HG03460 (cell line): ENCODE data around the gene CHM.
A peak's percentile ranks its signal among the peaks of the same experiment; 100 is the strongest.
"Not testable (repeated sequence)": the region's sequence is repeated elsewhere in the genome, so short reads cannot be mapped to it uniquely, and the experiment has no call there.

ENCODE experiments used
- ATAC-seq: cut with Tn5 transposase; IDR thresholded peaks from one replicate; pipeline ENCODE4 v1.9.1; 2021; ENCODE audit not compliant: unreplicated experiment

Gene CHM

DNA sequence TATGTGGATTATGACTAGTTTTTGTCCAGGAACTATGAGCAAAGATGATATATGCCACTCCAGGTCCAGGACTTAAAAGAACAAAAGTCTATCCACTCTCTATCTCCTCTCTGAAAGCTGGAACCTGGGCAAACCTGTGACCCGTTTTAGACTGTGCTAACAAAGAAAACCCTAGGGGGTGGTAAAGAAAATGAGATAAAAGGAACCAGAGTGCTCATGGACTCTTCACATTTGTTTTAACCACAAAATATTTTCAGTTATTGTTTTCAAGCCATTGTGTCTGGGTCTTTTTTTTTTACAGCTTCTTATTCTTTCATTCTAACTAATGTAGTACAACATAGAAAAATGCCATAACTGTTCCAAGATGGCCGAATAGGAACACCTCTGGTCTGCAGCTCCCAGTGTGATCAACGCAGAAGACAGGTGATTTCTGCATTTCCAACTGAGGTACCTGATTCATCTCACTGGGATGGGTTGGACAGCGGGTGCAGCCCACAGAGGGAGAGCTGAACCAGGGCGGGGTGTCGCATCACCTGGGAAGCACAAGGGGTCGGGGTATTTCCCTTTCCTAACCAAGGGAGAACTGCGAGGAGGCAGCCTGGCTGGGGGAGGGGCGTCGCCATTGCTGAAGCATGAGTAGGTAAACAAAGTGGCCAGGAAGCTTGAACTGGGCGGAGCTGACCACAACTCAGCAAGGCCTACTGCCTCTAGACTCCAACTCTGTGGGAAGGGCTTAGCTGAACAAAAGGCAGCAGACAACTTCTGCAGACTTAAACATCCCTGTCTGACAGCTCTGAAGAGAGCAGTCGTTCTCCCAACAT is 45.1 kb downstream of the CHM start:
- ATAC-seq = no peak

DNA sequence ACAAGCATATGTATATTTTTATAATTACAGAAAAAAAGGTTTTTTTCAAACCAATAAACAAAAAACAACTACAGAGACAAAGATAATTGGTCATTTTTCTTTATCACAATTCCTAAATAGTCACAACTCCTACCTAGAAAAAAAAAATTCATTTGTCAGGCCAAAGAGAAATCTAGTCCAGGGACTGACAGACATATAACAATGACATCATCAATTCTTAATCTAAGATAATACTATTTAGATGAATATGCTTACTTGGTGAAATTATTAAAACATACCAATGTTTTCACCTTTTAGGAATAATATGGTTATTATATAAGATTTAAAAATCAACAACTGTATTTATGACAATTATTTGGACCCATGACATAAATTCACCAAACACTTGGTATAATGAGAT is 48.4 kb downstream of the CHM start:
- ATAC-seq = no peak

DNA sequence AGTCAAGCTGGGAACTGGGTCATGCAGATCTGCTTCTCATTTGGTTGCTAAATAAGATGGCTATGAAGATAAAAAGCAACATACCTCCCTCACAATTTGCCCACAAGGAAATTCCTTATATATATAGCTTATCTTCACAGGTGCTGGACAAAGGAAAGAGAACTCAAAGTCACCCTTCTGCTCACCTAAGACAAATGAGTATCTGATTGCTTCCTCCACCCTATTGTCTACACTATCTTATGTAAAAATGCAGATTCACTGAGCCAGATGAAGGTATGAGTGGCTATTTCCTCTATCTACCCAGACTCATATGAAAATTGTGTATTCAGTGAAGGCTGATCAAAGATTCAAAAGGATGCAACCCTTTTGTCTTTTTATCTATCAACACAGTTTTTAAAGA is 50.8 kb downstream of the CHM start:
- no peak for ATAC-seq

DNA sequence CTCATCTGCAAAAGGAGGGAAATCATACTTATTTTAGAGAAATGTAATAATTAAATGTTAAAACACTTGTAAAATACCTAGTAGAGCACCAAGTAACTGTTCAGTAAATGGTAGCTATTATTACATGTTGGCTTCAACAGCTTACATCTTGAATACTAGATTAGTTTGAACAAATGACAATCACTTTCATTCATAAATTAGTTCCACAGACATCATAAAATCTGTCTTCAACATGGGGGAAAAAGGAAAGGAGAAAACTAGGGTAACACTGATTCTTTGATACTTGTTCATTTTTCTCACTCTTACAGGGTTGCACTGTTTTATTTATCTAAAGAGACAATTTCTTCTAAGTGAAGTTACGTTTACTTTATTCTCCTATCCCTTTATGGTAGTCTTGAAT is 51.7 kb downstream of the CHM start:
- ATAC-seq = no peak

DNA sequence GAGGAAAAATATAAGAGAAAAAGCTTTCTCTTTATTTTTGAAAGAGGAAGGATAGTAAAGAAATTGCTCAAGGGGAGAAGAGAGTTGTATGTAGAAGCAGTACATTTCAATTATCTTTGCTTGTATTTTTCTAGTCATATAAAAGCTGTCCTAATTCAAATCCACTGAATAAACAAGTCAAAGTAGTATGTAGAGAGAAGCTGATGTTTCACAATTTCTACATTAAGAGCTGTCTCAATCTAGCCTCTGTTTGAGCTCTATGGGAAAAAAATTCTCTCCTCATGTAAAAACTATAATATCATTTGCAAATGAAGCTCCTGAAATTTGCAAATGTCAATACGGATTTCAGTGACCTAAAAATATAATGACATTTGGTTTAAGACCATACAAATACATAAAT is 52.6 kb downstream of the CHM start:
- ATAC-seq = no peak

DNA sequence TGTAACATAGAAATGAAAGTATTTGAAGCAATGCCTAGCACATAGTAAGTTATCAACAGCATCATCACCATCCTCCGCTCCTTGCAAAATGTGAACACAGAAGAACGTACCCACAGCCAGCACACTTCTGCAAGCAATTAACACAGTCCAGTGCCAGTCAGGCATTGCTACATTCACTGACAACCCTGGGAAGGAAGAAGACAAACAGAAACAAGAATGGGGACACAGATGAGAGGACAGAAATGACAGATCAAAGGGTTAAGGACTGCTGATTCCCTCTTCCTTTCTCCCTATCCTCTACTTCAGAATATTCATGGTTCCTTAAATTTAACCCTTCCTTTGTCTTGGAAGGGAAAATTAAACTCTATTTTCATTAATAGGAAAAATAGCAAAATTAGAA is 53.1 kb downstream of the CHM start:
- ATAC-seq = no peak

DNA sequence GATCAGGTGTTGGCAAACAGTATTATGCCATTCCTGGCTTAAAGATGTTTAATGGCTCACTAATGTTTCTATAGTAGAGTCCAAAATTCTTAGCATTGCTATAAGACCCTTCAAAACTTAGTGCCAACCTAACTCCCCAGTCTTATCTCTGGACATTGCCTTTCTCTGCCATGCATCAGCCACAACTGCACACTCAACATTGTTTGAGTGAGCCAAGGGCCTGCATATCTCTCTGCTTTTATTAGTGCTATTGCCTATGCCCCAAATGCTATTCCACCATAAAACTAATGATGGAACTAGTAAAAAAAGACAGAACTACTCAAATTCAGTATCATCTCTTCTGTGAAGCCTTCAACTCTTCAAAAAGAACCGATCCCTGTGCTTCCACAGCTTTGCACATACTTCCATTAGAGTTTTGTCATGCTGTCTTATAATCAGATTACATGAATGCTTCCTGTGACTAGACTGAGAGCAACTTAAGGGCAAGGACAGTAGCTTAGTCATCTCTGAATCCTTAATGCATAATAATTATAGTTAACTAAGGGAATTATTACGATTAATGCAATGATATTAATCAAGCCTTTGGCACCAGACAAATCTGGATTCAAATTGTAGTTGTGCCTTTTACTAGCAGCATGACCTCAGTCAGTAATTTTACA is 53.7 kb downstream of the CHM start:
- no peak for ATAC-seq

DNA sequence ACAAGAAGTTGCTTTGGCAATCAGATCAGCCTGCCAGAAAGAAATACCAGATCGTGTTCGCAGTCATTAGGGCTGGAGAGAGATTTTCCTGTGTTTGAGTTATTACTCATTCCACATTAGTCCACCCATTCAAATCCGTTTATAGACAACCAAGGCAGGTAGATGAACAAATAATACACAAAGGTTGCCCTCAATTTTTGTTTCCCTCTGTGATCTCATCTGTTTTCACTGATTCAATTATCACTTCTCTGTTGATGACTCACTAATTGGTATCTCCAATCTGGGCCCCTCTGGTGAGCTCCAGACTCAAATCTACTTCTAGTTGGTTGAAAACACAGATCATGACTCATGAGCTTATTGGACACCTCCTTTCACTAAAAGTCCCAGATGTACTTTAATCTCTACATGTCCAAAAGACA is 54.5 kb downstream of the CHM start:
- no peak for ATAC-seq

DNA sequence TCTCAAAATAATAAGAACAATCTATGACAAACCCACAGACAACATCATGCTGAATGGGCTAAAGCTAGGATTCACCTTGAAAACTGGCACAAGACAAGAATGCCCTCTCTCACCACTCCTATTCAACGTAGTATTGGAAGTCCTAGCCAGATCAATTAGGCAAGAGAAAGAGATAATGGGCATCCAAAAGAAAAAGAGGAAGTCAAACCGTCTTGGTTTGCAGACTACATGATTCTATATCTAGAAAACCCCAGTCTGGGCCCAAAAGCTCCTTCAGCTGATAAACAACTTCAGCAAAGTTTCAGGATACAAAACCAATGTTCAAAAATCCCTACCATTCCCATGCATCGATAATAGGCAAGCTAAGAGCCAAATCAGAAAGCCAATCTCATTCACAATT is 59.0 kb downstream of the CHM start:
- no peak for ATAC-seq

DNA sequence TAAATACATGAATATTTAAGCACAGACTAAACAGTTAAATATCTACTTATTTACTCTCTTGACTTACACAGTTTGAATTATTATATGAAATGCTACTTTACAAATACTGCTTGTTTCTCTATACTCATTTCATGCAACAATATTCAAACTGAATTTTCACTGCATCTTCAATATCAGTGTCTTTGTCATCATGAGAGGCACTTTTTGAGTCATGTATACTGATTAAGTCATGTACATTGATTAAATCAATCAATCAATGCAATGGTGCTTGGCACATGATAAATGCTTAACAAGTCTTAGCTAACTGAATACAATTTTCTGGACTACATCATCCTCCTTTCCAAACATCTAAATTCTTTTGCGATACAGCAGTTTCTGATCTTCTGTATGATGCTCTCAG is 67.1 kb downstream of the CHM start:
- ATAC-seq = no peak

DNA sequence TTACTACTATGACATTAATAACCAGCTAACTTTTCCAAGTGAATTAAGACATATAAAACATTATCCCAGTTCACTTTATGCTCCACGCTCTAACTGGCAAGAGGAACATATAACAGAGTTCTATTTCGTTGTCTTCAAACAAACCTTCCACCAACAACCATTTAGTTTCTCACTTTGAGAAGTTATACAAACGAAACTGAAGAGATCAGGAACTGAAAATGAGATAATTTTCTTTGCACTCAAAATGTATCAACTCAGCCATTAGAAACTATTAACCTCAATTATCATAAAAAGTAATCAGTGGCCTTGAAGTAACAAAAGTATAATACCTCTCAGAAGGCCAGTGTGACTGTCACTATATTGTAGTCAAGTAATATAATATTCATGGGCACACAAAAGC is 70.1 kb downstream of the CHM start:
- ATAC-seq = peak; percentile 90

DNA sequence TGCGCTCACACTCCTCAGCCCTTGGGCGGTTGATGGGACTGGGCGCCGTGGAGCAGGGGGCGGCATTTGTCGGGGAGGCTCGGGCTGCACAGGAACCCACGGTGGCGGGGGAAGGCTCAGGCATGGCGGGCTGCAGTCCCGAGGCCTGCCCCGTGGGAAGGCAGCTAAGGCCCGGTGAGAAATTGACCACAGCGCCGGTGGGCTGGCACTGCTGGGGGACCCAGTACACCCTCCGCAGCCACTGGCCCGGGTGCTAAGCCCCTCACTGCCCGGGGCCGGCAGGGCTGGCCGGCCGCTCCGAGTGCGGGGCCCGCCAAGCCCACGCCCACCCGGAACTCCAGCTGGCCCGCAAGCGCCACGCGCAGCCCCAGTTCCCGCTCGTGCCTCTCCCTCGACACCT is 75.0 kb downstream of the CHM start:
- ATAC-seq = not testable (repeated sequence)

DNA sequence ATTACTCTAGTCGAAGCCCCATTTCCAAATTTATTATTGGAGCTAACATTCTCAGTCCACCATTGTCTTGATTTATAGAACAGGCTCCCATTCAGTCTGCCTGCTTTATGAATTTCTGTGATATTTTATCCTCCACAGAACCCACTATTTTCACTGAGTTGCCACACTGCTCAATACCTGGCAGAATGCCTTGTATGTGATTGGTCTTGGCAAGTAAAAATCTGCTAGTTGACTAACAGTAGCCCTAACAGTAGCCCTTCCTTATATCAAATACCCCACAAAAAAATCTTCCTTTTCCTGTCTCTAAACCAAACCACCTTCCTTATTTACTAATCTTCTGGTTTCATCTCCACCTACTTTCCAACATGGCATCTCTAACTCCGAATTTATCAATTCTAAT is 82.6 kb downstream of the CHM start:
- ATAC-seq = no peak

DNA sequence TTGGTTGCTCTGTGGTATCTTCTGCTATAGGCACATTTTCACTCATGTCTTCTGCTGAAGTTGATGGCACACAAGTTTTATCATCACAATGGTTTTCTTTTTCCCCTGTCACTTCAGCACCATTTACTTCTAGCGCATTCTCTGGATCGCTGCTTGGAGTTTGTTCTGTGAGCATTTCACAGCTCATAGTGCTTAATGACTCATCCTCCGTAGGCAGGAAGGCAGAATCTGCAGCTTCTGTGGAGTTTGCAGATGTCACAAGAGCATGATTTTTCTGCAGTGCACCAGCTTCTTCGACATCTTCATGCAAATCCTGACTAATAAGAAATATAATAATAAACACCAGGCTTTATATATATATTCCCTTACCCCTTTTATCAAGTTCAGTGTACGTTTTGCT is 83.6 kb downstream of the CHM start:
- ATAC-seq = no peak

DNA sequence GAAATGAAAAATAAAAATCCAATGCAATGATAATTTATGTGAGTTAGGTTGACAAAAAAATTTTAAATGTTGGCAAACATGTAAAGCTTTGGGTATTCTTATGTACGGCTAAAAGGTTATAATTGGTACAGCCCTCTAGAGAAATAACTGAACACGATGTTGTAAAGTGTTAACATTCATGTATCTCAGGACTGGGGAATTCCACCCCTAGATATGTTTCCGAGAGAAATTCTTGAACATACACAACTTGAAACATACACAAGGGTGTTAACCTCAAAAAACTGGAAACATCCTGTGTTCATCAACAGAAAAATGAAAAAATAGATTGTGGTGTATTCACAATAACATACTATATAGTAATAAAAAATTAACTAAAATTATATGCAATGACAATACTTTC is 91.8 kb downstream of the CHM start:
- no peak for ATAC-seq

DNA sequence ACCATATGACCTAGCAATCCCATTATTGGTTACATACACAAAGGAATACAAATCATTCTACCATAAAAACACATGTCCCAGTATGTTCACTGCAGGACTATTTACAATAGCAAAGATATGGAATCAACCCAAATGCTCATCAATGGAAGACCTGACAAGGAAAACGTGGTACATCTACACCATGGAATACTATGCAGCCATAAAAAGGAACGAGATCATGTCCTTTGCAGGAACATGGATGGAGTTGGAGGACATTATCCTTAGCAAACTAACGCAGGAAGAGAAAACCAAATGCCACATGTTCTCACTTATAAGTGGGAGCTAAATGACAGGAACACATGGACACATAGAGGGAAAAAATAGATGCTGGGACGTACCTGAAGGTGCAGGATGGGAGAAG is 102.6 kb downstream of the CHM start:
- not testable (repeated sequence) for ATAC-seq

DNA sequence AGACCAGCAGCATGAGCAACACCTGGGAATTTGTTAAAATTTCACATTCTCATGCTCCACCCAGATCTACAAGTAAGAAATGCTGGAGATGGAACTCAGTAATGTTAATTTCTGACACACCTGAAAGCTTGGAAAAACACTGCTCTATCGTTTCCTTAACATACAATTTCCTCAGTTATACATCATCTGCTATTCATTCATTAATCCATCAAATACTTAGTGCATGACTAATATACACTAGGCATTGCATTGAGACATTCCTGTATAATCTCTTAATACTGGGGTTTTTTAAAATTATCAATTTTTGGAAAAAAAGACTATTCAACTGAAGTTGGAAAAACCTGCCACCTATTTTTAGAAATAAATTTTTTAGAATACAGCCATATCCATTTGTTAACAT is 106.1 kb downstream of the CHM start:
- no peak for ATAC-seq

DNA sequence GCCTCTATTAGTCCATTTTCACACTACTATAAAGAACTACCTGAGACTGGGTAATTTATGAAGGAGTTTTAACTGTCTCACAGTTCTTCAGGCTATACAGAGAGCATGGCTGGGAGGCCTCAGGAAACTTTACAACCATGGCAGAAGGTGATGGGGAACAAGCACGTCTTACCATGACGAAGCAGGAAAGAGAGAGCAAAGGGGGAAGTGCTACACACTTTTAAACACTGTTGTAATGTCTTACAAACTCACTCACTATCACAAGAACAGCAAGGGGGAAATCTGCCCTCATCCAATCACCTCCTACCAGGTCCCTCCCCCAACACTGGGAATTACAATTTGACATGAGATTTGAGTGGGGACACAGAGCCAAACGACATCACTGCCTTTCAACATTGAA is 107.4 kb downstream of the CHM start:
- ATAC-seq = not testable (repeated sequence)

DNA sequence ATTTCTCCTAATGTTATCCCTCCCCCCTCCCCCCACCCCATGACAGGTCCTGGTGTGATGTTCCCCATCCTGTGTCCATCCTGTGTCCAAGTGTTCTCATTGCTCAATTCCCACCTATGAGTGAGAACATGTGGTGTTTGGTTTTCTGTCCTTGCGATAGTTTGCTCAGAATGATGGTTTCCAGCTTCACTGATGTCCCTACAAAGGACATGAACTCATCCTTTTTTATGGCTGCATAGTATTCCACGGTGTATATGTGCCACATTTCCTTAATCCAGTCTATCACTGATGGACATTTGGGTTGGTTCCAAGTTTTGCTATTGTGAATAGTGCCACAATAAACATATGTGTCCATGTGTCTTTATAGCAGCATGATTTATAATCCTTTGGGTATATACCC is 113.0 kb downstream of the CHM start:
- ATAC-seq = not testable (repeated sequence)

DNA sequence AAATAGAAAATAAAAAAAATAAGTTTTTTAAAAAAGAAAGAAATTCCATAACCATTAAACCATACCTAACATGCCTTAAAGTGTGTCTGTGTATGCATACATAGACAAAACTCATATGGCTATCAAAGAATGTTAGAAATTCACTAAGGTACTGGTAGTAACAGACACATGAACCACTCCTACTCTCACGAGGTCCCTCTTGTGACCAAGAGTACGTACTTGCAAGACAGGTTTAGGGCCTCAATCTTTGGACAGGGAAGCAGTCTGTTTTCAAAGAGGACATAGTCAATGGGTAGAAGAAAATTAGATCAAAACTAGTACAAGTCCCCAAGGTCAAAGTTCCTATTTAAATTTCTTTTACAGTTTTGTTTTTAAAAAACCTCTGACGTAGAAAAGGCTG is 117.3 kb downstream of the CHM start:
- ATAC-seq = no peak

DNA sequence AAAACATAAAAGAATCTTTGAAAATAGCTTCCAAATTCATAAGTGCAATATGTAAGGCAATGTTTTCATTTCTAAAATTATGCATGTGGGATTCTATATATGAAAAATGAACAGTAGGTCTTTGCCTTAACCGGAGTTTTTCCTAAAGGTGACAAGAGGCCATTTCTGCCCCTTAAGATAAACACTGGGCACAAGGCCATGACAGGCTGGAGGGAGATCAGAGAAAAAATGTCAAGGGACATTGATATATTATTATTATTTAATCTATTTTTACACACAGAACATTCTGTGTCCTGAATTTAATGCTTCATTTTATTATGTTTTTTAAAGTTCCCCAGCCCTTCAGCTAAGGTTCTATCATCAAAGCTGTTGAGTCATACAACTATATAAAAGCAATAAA is 118.8 kb downstream of the CHM start:
- no peak for ATAC-seq

DNA sequence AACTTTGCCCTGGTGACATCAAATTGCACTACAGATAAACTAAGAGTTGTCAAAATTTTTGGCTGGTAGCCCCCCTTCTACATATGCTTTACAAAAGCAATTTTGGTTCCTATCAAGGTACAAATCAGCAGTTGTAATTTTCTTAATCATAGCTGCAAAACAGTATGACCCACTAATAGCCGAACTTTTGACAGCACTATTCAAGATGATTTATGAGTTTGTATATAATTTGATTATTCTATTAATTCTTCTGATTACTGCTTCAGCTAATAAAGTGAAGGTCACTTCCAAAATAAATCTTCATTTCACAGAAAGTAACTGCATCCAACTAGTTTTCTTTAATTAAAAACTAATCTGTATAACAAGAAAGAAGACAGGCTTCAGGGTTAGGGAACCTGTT is 119.6 kb downstream of the CHM start:
- no peak for ATAC-seq

DNA sequence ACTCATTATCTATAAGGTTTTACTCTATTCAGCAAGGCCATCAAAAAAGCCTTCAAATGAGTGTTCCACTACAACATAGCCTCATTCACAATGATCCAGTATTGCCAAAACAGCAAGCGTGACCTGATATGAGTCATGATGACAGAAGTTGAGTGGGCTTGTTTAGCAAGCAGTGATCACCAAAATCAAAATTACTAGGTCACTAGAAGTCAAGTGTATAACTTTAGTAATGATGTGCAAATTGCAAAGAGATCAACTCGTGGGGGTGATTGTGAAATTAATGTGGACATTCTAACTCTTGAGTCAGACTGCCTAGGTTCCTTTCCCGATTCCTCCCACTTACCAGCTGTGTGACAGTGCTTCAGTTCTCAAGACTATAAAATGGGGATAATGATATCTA is 124.5 kb downstream of the CHM start:
- ATAC-seq = no peak
